K562 (cell line): ENCODE data around the gene MFAP1. TPM values are rescaled to one million over a fixed set of nuclear protein-coding genes. Genes with fewer than 3 reads are reported as not detected.
A peak's percentile ranks its signal among the peaks of the same experiment; 100 is the strongest.

ENCODE experiments used
- BRCA1 ChIP-seq, 2 experiments: fragments of 450-650 bp in 1 of 2; sonication (generic) in 1 of 2; formaldehyde crosslinking in 1 of 2; IDR thresholded peaks; 2 replicates each; pipeline versions ENCODE4 v1.5.0 to v1.6.1; 2017 to 2020; ENCODE audit warnings: mild to moderate bottlenecking in 1 of 2, missing genetic modification reagents in 1 of 2
- CUX1 ChIP-seq: fragments of 200-800 bp; sonication (Bioruptor generic); IDR thresholded peaks from 2 replicates; pipeline ENCODE4 v1.6.1; 2016; ENCODE audit warnings: missing genetic modification characterization, missing compliant biosample characterization
- ESRRB ChIP-seq: fragments of 250-450 bp; sonication (Bioruptor Pico); IDR thresholded peaks from 2 replicates; pipeline ENCODE4 v1.5.0; 2020; ENCODE audit warnings: mild to moderate bottlenecking, moderate library complexity, borderline replicate concordance
- GATAD2B ChIP-seq: fragments of 450-650 bp; IDR thresholded peaks from 2 replicates; pipeline ENCODE4 v1.6.1; 2017; ENCODE audit warnings: mild to moderate bottlenecking, borderline replicate concordance
- IRF1 ChIP-seq: sonication (generic); formaldehyde crosslinking; IDR thresholded peaks from 2 replicates; pipeline ENCODE4 v1.8.0; 2022; ENCODE audit warnings: missing genetic modification reagents, mild to moderate bottlenecking, borderline replicate concordance
- LCOR ChIP-seq: sonication (generic); formaldehyde crosslinking; IDR thresholded peaks from 2 replicates; pipeline ENCODE4 v1.8.0; 2022; ENCODE audit warnings: mild to moderate bottlenecking, missing genetic modification reagents
- MEF2A ChIP-seq: IDR thresholded peaks from 2 replicates; pipeline ENCODE4 v1.6.1; 2011; ENCODE audit warnings: low read depth, mild to moderate bottlenecking, low read length, moderate library complexity; ENCODE audit not compliant: control insufficient read depth
- MYC ChIP-seq, 2 experiments: fragments of 250-450 bp in 1 of 2; sonication (Bioruptor Pico) in 1 of 2; IDR thresholded peaks; 2 replicates each; pipeline versions ENCODE4 v1.5.1 to v1.6.1; 2012 to 2021; ENCODE audit warnings: low read depth in 2 of 2, borderline replicate concordance in 1 of 2, improper control_type of control experiment in 1 of 2, low read length in 1 of 2, mild to moderate bottlenecking in 1 of 2, moderate library complexity in 1 of 2
- PCBP2 ChIP-seq: fragments of 200-400 bp; formaldehyde crosslinking; IDR thresholded peaks from 2 replicates; pipeline ENCODE4 v1.6.1; 2018; ENCODE audit warnings: low read length, low read depth, mild to moderate bottlenecking, moderate library complexity; ENCODE audit not compliant: poor library complexity, severe bottlenecking
- SLC30A9 ChIP-seq: fragments of 250-450 bp; sonication (Bioruptor Pico); IDR thresholded peaks from 2 replicates; pipeline ENCODE4 v1.8.0; 2022; ENCODE audit warnings: mild to moderate bottlenecking, moderate library complexity
- SMARCA4 ChIP-seq: fragments of 450-650 bp; IDR thresholded peaks from 2 replicates; pipeline ENCODE4 v1.6.1; 2016
- SRSF7 ChIP-seq: fragments of 200-400 bp; formaldehyde crosslinking; optimal IDR thresholded peaks from 2 replicates; pipeline ENCODE3; 2017; ENCODE audit warnings: mild to moderate bottlenecking, low read depth, low read length
- TCFL5 ChIP-seq: fragments of 250-450 bp; sonication (Bioruptor Pico); conservative IDR thresholded peaks from 2 replicates; pipeline ENCODE4 v1.6.1; 2021; ENCODE audit warnings: mild to moderate bottlenecking, moderate library complexity, matching md5 sums
- ZNF175 ChIP-seq: fragments of 200-800 bp; sonication (Bioruptor generic); IDR thresholded peaks from 2 replicates; pipeline ENCODE4 v1.6.1; 2016; ENCODE audit warnings: low read depth, mild to moderate bottlenecking, missing genetic modification characterization, missing compliant biosample characterization
- ZNF639 ChIP-seq, 2 experiments: fragments of 200-800 bp in 1 of 2; sonication (Bioruptor generic) in 1 of 2; sonication (generic) in 1 of 2; formaldehyde crosslinking in 1 of 2; IDR thresholded peaks in 1 of 2; conservative IDR thresholded peaks in 1 of 2; 2 replicates each; pipeline versions ENCODE4 v1.5.0 to v1.6.1; 2016 to 2020; ENCODE audit warnings: missing compliant biosample characterization in 1 of 2, missing genetic modification characterization in 1 of 2, missing genetic modification reagents in 1 of 2
- ZNF764 ChIP-seq: fragments of 250-450 bp; sonication (Bioruptor Pico); IDR thresholded peaks from 2 replicates; pipeline ENCODE4 v1.4.0; 2020; ENCODE audit warnings: low read depth, mild to moderate bottlenecking, moderate library complexity
- polyA plus RNA-seq, 8 experiments: library from polyadenylated mRNA; depleted of rRNA in 4 of 8; stranded (reverse) in 5 of 8; unstranded in 3 of 8; fragments of >200 nt; fragmentation: Nextera tagmentation in 2 of 8; fragmentation: Illumina TruSeq in 1 of 8; extraction: Ambion mirVana in 2 of 8; extraction: Trizol in 1 of 8; gene quantifications; 2 replicates each; pipeline versions ENCODE4 v1.2.1 to v1.2.3, GENCODE V29; 2011 to 2014; ENCODE audit warnings: inconsistent platforms in 1 of 8, missing spikeins in 1 of 8
- total RNA-seq, 7 experiments: library from RNA; depleted of rRNA in 6 of 7; stranded (reverse); fragments of >200 nt in 6 of 7; fragmentation: Illumina TruSeq in 2 of 7; extraction: Trizol in 2 of 7; gene quantifications; 2 replicates each; pipeline versions ENCODE4 v1.2.1 to v1.2.3, GENCODE V29; 2011 to 2021; ENCODE audit warnings: low replicate concordance in 1 of 7

Gene MFAP1
- total and polyA plus RNA-seq, 9 of the 15 experiments (the other 6 are each of a cell fraction or from before 2014, with no cell fraction given), result 34.9 to 64.1 (median 48.2) TPM

- TF ChIP-seq MYC (IDR thresholded peaks at IDR 0.05; ENCODE audit: low read depth, low read length), result peak; percentile 92
- TF ChIP-seq MYC (CRISPR knock-in tag; IDR thresholded peaks at IDR 0.05; ENCODE audit: borderline replicate concordance, low read depth), result peak; percentile 86; the same call in 1 of the 2 replicates
- TF ChIP-seq ZNF639 (CRISPR knock-in tag; conservative IDR thresholded peaks at IDR 0.05 in 1 of 2, IDR thresholded peaks at IDR 0.05 in 1 of 2), result no peak
- TF ChIP-seq ZNF764, result no peak
- no peak for TF ChIP-seq BRCA1 (IDR thresholded peaks at IDR 0.05)
- no peak for TF ChIP-seq BRCA1 (CRISPR knock-in tag; IDR thresholded peaks at IDR 0.05)
- no peak for TF ChIP-seq TCFL5 (CRISPR knock-in tag)
- TF ChIP-seq IRF1, result no peak
- TF ChIP-seq GATAD2B, result no peak
- no peak for TF ChIP-seq SMARCA4
- no peak for TF ChIP-seq SRSF7
- TF ChIP-seq PCBP2, result no peak
- TF ChIP-seq LCOR (CRISPR knock-in tag), result no peak
- no peak for TF ChIP-seq CUX1 (CRISPR knock-in tag)
- no peak for TF ChIP-seq ZNF175 (CRISPR knock-in tag)
- TF ChIP-seq SLC30A9, result no peak
- no peak for TF ChIP-seq ESRRB (CRISPR knock-in tag)
- no peak for TF ChIP-seq MEF2A
Observed at GRCh38 chr15:43800286-43801141, 24.0 kb downstream of the MFAP1 start, which contains the start of gene HYPK (continued).
